ENCODE results near the gene NR0B1.

NR0B1 gene

GRCh38 chrX:30261012-30261411, 48.2 kb downstream of the NR0B1 start:
- no peak for DNase-seq

GRCh38 chrX:30259927-30260326, 49.3 kb downstream of the NR0B1 start:
- DNase-seq = no peak
